Measurements from ENCODE around the gene KMT2E. TPM values are rescaled to one million over a fixed set of nuclear protein-coding genes. Genes with fewer than 3 reads are reported as not detected.
"Not testable (repeated sequence)": the region's sequence is repeated elsewhere in the genome, so short reads cannot be mapped to it uniquely, and the experiment has no call there.

Gene KMT2E
- total RNA-seq, 1 experiment from 2014 or later = 107 TPM

GRCh38 chr7:105021352-105021751 lies 7.3 kb downstream of the KMT2E start:
- peak overlapping the region; percentile 90 for H3K4me2 ChIP-seq (ENCODE audit: low read depth, low read length, poor library complexity, severe bottlenecking)
- H3K36me3 ChIP-seq (ENCODE audit: insufficient read depth, low read length) = peaks cover 5% of the 10 kb centered on the region; the same call in 1 of the 2 replicates
- no peaks in the 10 kb centered on the region for H3K27me3 ChIP-seq (ENCODE audit: low read length)
- DNase-seq = no peak
- H3K27ac ChIP-seq (ENCODE audit: low read length) = peak overlapping the region; percentile 67
- H3K9me2 ChIP-seq (replicated peaks; ENCODE audit: insufficient read depth, low read length) = no peaks in the 10 kb centered on the region
- no peaks in the 10 kb centered on the region for H3K9me3 ChIP-seq (ENCODE audit: low read length)
- H3K4me1 ChIP-seq (ENCODE audit: low read length) = peaks cover 98% of the 10 kb centered on the region
- peaks cover 100% of the 10 kb centered on the region for H3K79me2 ChIP-seq (ENCODE audit: low read length)
- H3K9ac ChIP-seq (ENCODE audit: low read length) = peak overlapping the region; percentile 14
- peaks cover 7% of the 10 kb centered on the region for H4K20me1 ChIP-seq (ENCODE audit: insufficient read depth, low read depth, low read length)
- peak overlapping the region; percentile 9 for H3K4me3 ChIP-seq (ENCODE audit: low read length)
- no peak overlapping the region for H2AFZ ChIP-seq (ENCODE audit: low read length)

- DNase-seq = no peak
- H3K27me3 ChIP-seq (ENCODE audit: low read length) = no peaks in the 10 kb centered on the region
- no peak overlapping the region for H2AFZ ChIP-seq (ENCODE audit: low read length)
- peaks cover 100% of the 10 kb centered on the region for H3K79me2 ChIP-seq (ENCODE audit: low read length)
- H3K27ac ChIP-seq (ENCODE audit: low read length) = peak overlapping the region; percentile 67
- no peaks in the 10 kb centered on the region for H3K9me3 ChIP-seq (ENCODE audit: low read length)
- no peaks in the 10 kb centered on the region for H3K9me2 ChIP-seq (replicated peaks; ENCODE audit: insufficient read depth, low read length)
- H4K20me1 ChIP-seq (ENCODE audit: insufficient read depth, low read depth, low read length) = peaks cover 7% of the 10 kb centered on the region
- peak overlapping the region; percentile 5; the same call in 1 of the 2 replicates for H3K9ac ChIP-seq (ENCODE audit: low read length)
- peaks cover 97% of the 10 kb centered on the region for H3K4me1 ChIP-seq (ENCODE audit: low read length)
- H3K4me2 ChIP-seq (ENCODE audit: low read depth, low read length, poor library complexity, severe bottlenecking) = peak overlapping the region; percentile 90
- H3K4me3 ChIP-seq (ENCODE audit: low read length) = peak overlapping the region; percentile 40
- peaks cover 5% of the 10 kb centered on the region; the same call in 1 of the 2 replicates for H3K36me3 ChIP-seq (ENCODE audit: insufficient read depth, low read length)
Observed at GRCh38 chr7:105021967-105022366, 8.0 kb downstream of the KMT2E start.

- Histone ChIP-seq H3K9me3 (ENCODE audit: low read length) (no peaks in the 10 kb centered on the region), H4K20me1 (ENCODE audit: insufficient read depth, low read depth, low read length) (peaks cover 7% of the 10 kb centered on the region), H3K79me2 (ENCODE audit: low read length) (peaks cover 100% of the 10 kb centered on the region), H3K4me3 (ENCODE audit: low read length) (peak overlapping the region; percentile 40), H3K27ac (ENCODE audit: low read length) (peak overlapping the region; percentile 67), H3K36me3 (ENCODE audit: insufficient read depth, low read length) (peaks cover 5% of the 10 kb centered on the region; the same call in 1 of the 2 replicates), H3K4me2 (ENCODE audit: low read depth, low read length, poor library complexity, severe bottlenecking) (peak overlapping the region; percentile 90), H3K27me3 (ENCODE audit: low read length) (no peaks in the 10 kb centered on the region), H3K9me2 (replicated peaks; ENCODE audit: insufficient read depth, low read length) (no peaks in the 10 kb centered on the region), H3K4me1 (ENCODE audit: low read length) (peaks cover 97% of the 10 kb centered on the region), H3K9ac (ENCODE audit: low read length) (peak overlapping the region; percentile 5; the same call in 1 of the 2 replicates), H2AFZ (ENCODE audit: low read length) (no peak overlapping the region)
- DNase-seq = no peak
Observed at GRCh38 chr7:105022458-105022857, 8.5 kb downstream of the KMT2E start.

GRCh38 chr7:105024734-105025133 lies 10.7 kb downstream of the KMT2E start:
- peaks cover 76% of the 10 kb centered on the region for H3K4me1 ChIP-seq (ENCODE audit: low read length)
- no peak overlapping the region for H3K27ac ChIP-seq (ENCODE audit: low read length)
- no peaks in the 10 kb centered on the region for H3K27me3 ChIP-seq (ENCODE audit: low read length)
- H3K79me2 ChIP-seq (ENCODE audit: low read length) = peaks cover 100% of the 10 kb centered on the region
- no peak overlapping the region for H3K9ac ChIP-seq (ENCODE audit: low read length)
- peaks cover 5% of the 10 kb centered on the region; the same call in 1 of the 2 replicates for H3K36me3 ChIP-seq (ENCODE audit: insufficient read depth, low read length)
- H3K9me2 ChIP-seq (replicated peaks; ENCODE audit: insufficient read depth, low read length) = no peaks in the 10 kb centered on the region
- H3K9me3 ChIP-seq (ENCODE audit: low read length) = no peaks in the 10 kb centered on the region
- peak overlapping the region; percentile 3 for H3K4me2 ChIP-seq (ENCODE audit: low read depth, low read length, poor library complexity, severe bottlenecking)
- no peak for DNase-seq
- H3K4me3 ChIP-seq (ENCODE audit: low read length) = no peak overlapping the region
- peaks cover 7% of the 10 kb centered on the region for H4K20me1 ChIP-seq (ENCODE audit: insufficient read depth, low read depth, low read length)
- H2AFZ ChIP-seq (ENCODE audit: low read length) = no peak overlapping the region

GRCh38 chr7:105026750-105027149 lies 12.7 kb downstream of the KMT2E start:
- Histone ChIP-seq H3K27me3 (ENCODE audit: low read length) (no peaks in the 10 kb centered on the region), H3K27ac (ENCODE audit: low read length) (no peak overlapping the region), H3K36me3 (ENCODE audit: insufficient read depth, low read length) (peaks cover 5% of the 10 kb centered on the region; the same call in 1 of the 2 replicates), H3K4me2 (ENCODE audit: low read depth, low read length, poor library complexity, severe bottlenecking) (no peak overlapping the region), H3K4me3 (ENCODE audit: low read length) (no peak overlapping the region), H3K79me2 (ENCODE audit: low read length) (peaks cover 99% of the 10 kb centered on the region), H3K9me2 (replicated peaks; ENCODE audit: insufficient read depth, low read length) (no peaks in the 10 kb centered on the region), H2AFZ (ENCODE audit: low read length) (no peak overlapping the region), H3K9me3 (ENCODE audit: low read length) (no peaks in the 10 kb centered on the region), H3K9ac (ENCODE audit: low read length) (no peak overlapping the region), H3K4me1 (ENCODE audit: low read length) (peaks cover 56% of the 10 kb centered on the region), H4K20me1 (ENCODE audit: insufficient read depth, low read depth, low read length) (peaks cover 11% of the 10 kb centered on the region)
- DNase-seq = no peak

GRCh38 chr7:105027176-105027853 lies 13.3 kb downstream of the KMT2E start:
- H3K4me1 ChIP-seq (ENCODE audit: low read length) = peaks cover 50% of the 10 kb centered on the region
- H3K9me2 ChIP-seq (replicated peaks; ENCODE audit: insufficient read depth, low read length) = no peaks in the 10 kb centered on the region
- no peak overlapping the region for H3K27ac ChIP-seq (ENCODE audit: low read length)
- peaks cover 99% of the 10 kb centered on the region for H3K79me2 ChIP-seq (ENCODE audit: low read length)
- no peaks in the 10 kb centered on the region for H3K9me3 ChIP-seq (ENCODE audit: low read length)
- peaks cover 6% of the 10 kb centered on the region; the same call in 1 of the 2 replicates for H4K20me1 ChIP-seq (ENCODE audit: insufficient read depth, low read depth, low read length)
- no peaks in the 10 kb centered on the region for H3K36me3 ChIP-seq (ENCODE audit: insufficient read depth, low read length)
- no peak overlapping the region for H3K9ac ChIP-seq (ENCODE audit: low read length)
- H2AFZ ChIP-seq (ENCODE audit: low read length) = no peak overlapping the region
- H3K4me3 ChIP-seq (ENCODE audit: low read length) = no peak overlapping the region
- DNase-seq = no peak
- no peaks in the 10 kb centered on the region for H3K27me3 ChIP-seq (ENCODE audit: low read length)
- H3K4me2 ChIP-seq (ENCODE audit: low read depth, low read length, poor library complexity, severe bottlenecking) = no peak overlapping the region

GRCh38 chr7:105028004-105028403 lies 14.0 kb downstream of the KMT2E start:
- Histone ChIP-seq H3K9ac (ENCODE audit: low read length) (no peak overlapping the region), H3K79me2 (ENCODE audit: low read length) (peaks cover 99% of the 10 kb centered on the region), H3K9me2 (replicated peaks; ENCODE audit: insufficient read depth, low read length) (no peaks in the 10 kb centered on the region), H3K4me3 (ENCODE audit: low read length) (no peak overlapping the region), H3K4me1 (ENCODE audit: low read length) (peaks cover 46% of the 10 kb centered on the region), H3K4me2 (ENCODE audit: low read depth, low read length, poor library complexity, severe bottlenecking) (no peak overlapping the region), H3K27me3 (ENCODE audit: low read length) (no peaks in the 10 kb centered on the region), H3K27ac (ENCODE audit: low read length) (no peak overlapping the region), H4K20me1 (ENCODE audit: insufficient read depth, low read depth, low read length) (peaks cover 7% of the 10 kb centered on the region; the same call in 1 of the 2 replicates), H2AFZ (ENCODE audit: low read length) (no peak overlapping the region), H3K9me3 (ENCODE audit: low read length) (no peaks in the 10 kb centered on the region), H3K36me3 (ENCODE audit: insufficient read depth, low read length) (no peaks in the 10 kb centered on the region; the same call in 1 of the 2 replicates)
- peak; percentile 43 for DNase-seq

GRCh38 chr7:105028941-105029340 lies 14.9 kb downstream of the KMT2E start:
- not testable (repeated sequence) for H3K9me3 ChIP-seq (ENCODE audit: low read length); H3K9ac ChIP-seq (ENCODE audit: low read length); H3K27me3 ChIP-seq (ENCODE audit: low read length); H3K36me3 ChIP-seq (ENCODE audit: insufficient read depth, low read length); H3K4me3 ChIP-seq (ENCODE audit: low read length); H4K20me1 ChIP-seq (ENCODE audit: insufficient read depth, low read depth, low read length); H3K27ac ChIP-seq (ENCODE audit: low read length); DNase-seq; H3K9me2 ChIP-seq (replicated peaks; ENCODE audit: insufficient read depth, low read length); H2AFZ ChIP-seq (ENCODE audit: low read length); H3K4me2 ChIP-seq (ENCODE audit: low read depth, low read length, poor library complexity, severe bottlenecking)
- peaks cover 47% of the 10 kb centered on the region for H3K4me1 ChIP-seq (ENCODE audit: low read length)
- peaks cover 99% of the 10 kb centered on the region for H3K79me2 ChIP-seq (ENCODE audit: low read length)
